Measurements from ENCODE around the gene TARBP2. TPM values are rescaled to one million over a fixed set of nuclear protein-coding genes. Genes with fewer than 3 reads are reported as not detected.

TARBP2 gene
- polyA plus RNA-seq, 2 of the 4 experiments (the other 2 are of a cell fraction) = 41.5 to 49.9 TPM

- peak; percentile 63; the same call in 1 of the 2 replicates for TF ChIP-seq PBX3 (IDR thresholded peaks at IDR 0.05)
Measured at GRCh38 chr12:53451661-53452158, 49.4 kb upstream of the TARBP2 start, which contains the start of gene PCBP2 (continued).

- Histone ChIP-seq H3K4me3 (peak overlapping the region; percentile 88), H3K4me1 (peaks cover 23% of the 10 kb centered on the region), H3K4me2 (peak overlapping the region; percentile 80), H3K27ac (peak overlapping the region; percentile 98 to 99), H3K9me3 (no peaks in the 10 kb centered on the region)
- WGBS (ENCODE audit: missing lambda C conversion rate) = 3% methylated on average over 41 of the region's 82 CpGs
- peak; percentile 75 to 80 for ATAC-seq
- FAIRE-seq = no peak
- CTCF ChIA-PET = interaction anchor here (0.7 to 1.9 kb wide), 9 partner anchors 10 to 70 kb away, joined by 3 to 7 read pairs (median 3); no protein-coding TSS in a partner anchor
- DNase-seq (ENCODE audit: low read depth in 1 of 2, low spot score in 1 of 2) = peak; percentile 74 to 95
- POLR2A ChIA-PET = interaction anchor here (0.7 to 1.5 kb wide), 5 partner anchors 11 to 215 kb away, joined by 3 to 10 read pairs (median 4); partner anchors contain the start of genes PRR13 and TARBP2
- TF ChIP-seq JUN (IDR thresholded peaks at IDR 0.05) = peak; percentile 19 to 88; a peak in 3 of 5 replicates
- TF ChIP-seq, protein P1, sequence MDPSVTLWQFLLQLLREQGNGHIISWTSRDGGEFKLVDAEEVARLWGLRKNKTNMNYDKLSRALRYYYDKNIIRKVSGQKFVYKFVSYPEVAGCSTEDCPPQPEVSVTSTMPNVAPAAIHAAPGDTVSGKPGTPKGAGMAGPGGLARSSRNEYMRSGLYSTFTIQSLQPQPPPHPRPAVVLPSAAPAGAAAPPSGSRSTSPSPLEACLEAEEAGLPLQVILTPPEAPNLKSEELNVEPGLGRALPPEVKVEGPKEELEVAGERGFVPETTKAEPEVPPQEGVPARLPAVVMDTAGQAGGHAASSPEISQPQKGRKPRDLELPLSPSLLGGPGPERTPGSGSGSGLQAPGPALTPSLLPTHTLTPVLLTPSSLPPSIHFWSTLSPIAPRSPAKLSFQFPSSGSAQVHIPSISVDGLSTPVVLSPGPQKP (IDR thresholded peaks at IDR 0.05; ENCODE audit: low read depth, low read length) = no peak
- TF ChIP-seq CTCF (IDR thresholded peaks at IDR 0.05) = peak; percentile 71
- peak; percentile 35; the same call in 1 of the 2 replicates for TF ChIP-seq POLR2A (IDR thresholded peaks at IDR 0.05; ENCODE audit: low read length)
- TF ChIP-seq PHF8 (IDR thresholded peaks at IDR 0.05; ENCODE audit: borderline replicate concordance, low read depth) = peak; percentile 100
- TF ChIP-seq HMGXB4 (CRISPR knock-in tag; IDR thresholded peaks at IDR 0.05; ENCODE audit: borderline replicate concordance) = peak; percentile 100
- TF ChIP-seq RAD21 (conservative IDR thresholded peaks at IDR 0.05 in 1 of 2, IDR thresholded peaks at IDR 0.05 in 1 of 2) = peak; percentile 21 to 45; a peak in 3 of 5 replicates
- TF ChIP-seq KDM5A (IDR thresholded peaks at IDR 0.05) = 0 out of 2 replicates have a peak, but pooled peaks have one; percentile 25
- peak; percentile 69; the same call in 1 of the 2 replicates for TF ChIP-seq TFCP2L1 (CRISPR knock-in tag; IDR thresholded peaks at IDR 0.05)
- no peak for TF ChIP-seq HES2 (IDR thresholded peaks at IDR 0.05)
- TF ChIP-seq RARB (CRISPR knock-in tag; IDR thresholded peaks at IDR 0.05) = 0 out of 2 replicates have a peak, but pooled peaks have one; percentile 10
- TF ChIP-seq ESRRA (IDR thresholded peaks at IDR 0.05; ENCODE audit: borderline replicate concordance, low read length) = no peak
- peak; percentile 58 for TF ChIP-seq REST (IDR thresholded peaks at IDR 0.05)
- TF ChIP-seq POLR2AphosphoS2 (conservative IDR thresholded peaks at IDR 0.05; ENCODE audit: low read length) = 0 out of 2 replicates have a peak, but pooled peaks have one; percentile 40
- TF ChIP-seq, protein P2, sequence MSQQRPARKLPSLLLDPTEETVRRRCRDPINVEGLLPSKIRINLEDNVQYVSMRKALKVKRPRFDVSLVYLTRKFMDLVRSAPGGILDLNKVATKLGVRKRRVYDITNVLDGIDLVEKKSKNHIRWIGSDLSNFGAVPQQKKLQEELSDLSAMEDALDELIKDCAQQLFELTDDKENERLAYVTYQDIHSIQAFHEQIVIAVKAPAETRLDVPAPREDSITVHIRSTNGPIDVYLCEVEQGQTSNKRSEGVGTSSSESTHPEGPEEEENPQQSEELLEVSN (IDR thresholded peaks at IDR 0.05; ENCODE audit: borderline replicate concordance, low read depth) = peak; percentile 36
- no peak for TF ChIP-seq FOSL2 (IDR thresholded peaks at IDR 0.05)
- TF ChIP-seq FOSL2 (CRISPR knock-in tag; IDR thresholded peaks at IDR 0.05) = no peak
- TF ChIP-seq SMC3 (IDR thresholded peaks at IDR 0.05) = peak; percentile 24; the same call in 1 of the 3 replicates
- no peak for TF ChIP-seq CBX2 (IDR thresholded peaks at IDR 0.05; ENCODE audit: borderline replicate concordance, low read depth)
- TF ChIP-seq, protein P3, sequence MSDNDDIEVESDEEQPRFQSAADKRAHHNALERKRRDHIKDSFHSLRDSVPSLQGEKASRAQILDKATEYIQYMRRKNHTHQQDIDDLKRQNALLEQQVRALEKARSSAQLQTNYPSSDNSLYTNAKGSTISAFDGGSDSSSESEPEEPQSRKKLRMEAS (IDR thresholded peaks at IDR 0.05) = peak; percentile 84
- TF ChIP-seq TP53 (CRISPR knock-in tag; IDR thresholded peaks at IDR 0.05) = peak; percentile 85
- peak; percentile 91; the same call in 1 of the 2 replicates for TF ChIP-seq CBX8 (IDR thresholded peaks at IDR 0.05)
- peak; percentile 21; the same call in 1 of the 2 replicates for TF ChIP-seq MYC (IDR thresholded peaks at IDR 0.05; ENCODE audit: borderline replicate concordance, low read length)
Measured at GRCh38 chr12:53452159-53453077, 48.7 kb upstream of the TARBP2 start.

Measured in A549 (cell line).